GM21515 (cell line): Measurements from ENCODE around the gene POGK.
"Not testable (repeated sequence)": the region's sequence is repeated elsewhere in the genome, so short reads cannot be mapped to it uniquely, and the experiment has no call there.

Source experiments
- ATAC-seq: cut with Tn5 transposase; IDR thresholded peaks from one replicate; pipeline ENCODE4 v1.9.1; 2021; ENCODE audit not compliant: unreplicated experiment

The POGK gene, protein sequence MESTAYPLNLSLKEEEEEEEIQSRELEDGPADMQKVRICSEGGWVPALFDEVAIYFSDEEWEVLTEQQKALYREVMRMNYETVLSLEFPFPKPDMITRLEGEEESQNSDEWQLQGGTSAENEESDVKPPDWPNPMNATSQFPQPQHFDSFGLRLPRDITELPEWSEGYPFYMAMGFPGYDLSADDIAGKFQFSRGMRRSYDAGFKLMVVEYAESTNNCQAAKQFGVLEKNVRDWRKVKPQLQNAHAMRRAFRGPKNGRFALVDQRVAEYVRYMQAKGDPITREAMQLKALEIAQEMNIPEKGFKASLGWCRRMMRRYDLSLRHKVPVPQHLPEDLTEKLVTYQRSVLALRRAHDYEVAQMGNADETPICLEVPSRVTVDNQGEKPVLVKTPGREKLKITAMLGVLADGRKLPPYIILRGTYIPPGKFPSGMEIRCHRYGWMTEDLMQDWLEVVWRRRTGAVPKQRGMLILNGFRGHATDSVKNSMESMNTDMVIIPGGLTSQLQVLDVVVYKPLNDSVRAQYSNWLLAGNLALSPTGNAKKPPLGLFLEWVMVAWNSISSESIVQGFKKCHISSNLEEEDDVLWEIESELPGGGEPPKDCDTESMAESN

DNA sequence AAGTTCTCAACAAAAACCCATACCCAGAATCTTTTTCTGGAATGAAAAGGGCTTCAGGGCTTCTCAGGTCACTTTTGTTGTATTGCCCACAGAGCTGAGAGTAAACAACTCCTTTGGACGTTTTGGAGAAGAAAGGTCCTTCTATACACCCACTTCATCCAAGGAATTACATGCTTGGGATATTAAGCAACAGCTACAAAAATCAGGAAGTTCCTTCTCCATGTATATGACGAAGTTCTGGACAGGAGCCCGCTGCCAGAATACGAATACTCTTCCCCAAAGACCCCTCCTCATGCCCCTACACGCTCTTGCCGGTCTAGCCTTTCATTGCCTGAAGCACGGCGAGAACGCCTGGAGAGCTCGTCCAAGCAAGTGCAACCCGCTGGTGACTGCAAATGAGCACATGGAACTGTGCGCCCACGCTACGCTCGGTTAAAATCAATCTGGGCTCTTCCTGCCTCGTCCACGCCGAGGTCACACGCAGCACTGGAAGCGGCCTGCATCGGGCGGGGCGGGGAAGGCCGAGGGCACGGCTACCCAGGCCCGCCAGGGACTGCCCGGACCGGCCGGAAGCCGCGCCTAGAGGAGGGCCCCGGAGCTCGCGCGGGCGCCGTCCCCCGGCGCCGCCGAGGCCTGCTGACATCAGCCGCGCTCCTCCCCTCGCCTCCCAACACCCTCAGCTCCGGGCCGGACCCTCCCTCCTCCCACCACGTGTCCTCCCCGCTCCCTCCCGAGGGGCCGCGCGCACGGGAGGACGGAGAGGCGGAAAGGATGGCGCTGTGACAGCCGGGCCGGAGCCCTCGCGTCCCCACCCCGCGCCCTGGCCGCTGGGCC lies at the start of gene POGK:
TSS of gene POGK (plus strand) at position 710 of the 834 bp plus-strand sequence. CDS start 1,482 bp downstream, outside the sequence.
- peak; percentile 98 for ATAC-seq

DNA sequence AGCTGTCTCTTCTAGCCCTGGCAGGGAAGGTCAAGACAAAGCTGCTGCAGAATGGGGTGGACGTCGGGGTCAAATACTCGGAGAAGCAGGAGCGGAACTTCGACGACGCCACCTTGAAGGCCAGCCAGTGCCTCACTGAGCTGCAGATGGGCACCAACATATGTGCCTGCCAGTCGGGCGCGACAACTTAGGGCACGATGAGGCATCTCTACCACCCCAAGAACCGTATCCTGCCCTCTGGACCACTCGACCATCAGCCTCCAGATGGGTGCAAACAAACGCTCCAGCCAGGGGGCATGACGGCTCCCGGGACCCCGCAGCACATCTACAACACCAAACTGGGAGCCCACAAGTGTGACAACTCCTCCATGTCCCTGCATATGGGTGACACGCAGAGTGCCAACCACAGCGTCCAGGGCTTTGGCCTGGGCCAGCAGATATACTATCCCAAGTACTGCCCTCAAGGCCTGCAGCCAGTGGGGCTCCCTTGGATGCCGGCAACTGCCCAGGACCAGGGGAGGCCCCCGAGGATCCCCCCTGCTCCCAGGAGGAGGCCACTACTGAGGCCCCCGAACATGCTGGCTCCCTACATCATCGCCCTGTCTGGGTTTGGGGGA lies 42.5 kb upstream of the POGK start:
- no peak for ATAC-seq

DNA sequence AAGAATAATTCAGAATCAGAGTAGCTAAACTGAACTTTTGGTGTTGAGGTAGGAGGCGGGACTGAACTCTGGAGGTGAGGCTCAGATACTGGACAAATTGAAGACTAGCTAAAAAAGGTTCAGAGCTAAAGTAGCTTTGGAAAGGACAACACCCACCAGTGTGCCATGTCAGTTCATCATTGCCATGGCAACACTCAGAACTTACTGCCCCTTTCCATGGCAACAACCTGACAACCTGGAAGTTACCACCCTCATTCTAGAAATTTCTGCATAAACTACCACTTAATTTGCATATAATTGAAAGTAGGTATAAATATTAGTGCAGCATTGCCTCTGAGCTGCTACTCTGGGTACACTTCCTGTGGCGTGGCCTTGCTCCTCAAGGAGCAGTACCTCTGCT lies 30.3 kb upstream of the POGK start:
- no peak for ATAC-seq

DNA sequence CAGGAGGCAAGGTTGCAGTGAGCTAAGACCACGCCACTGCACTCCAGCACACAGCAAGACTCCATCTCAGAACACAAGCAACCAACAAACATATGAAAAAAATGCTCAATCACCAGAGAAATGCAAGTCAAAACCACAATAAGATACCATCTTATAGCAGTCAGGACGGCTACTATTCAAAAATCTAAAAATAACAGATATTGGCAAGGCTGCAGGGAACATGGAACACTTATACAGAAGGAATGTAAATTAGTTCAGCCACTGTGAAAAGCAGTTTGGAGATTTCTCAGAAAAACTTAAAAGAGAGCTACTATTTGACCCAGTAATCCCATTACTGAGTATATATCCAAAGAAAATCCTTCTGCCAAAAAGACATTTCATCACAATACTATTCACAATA lies 27.6 kb upstream of the POGK start:
- ATAC-seq, result no peak

DNA sequence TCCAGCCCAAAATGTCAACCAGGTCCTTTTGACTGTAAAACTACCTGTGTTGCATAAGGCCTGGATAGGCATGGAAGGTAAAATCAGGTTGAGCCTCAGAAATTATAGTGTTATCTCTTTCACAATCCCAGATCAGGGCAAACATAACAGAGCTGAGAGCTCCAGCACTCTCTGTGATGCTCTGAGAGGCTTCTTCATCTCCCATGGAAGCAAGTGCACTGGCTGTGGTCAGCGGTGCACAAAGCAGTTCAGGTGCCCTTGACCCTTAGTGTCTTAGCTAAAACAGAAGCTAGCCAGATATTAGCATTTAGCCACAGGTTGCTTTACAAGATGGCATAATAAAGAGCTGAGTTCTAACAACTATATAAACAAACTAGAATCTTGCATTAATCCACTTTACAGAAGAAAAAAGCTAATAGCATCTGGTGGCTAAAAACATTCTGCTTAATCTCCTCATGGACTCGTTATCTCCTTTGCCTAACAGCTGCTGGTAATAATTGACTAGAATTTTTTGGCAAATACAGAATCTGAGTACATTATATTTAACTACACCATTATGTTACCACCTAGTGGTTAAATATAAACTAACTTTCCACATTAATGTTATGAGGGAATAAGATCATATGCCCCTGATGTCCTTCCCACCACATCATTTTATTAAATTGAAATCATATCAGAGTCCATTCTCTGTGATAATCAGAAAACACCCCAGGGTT lies 25.6 kb upstream of the POGK start:
- no peak for ATAC-seq

DNA sequence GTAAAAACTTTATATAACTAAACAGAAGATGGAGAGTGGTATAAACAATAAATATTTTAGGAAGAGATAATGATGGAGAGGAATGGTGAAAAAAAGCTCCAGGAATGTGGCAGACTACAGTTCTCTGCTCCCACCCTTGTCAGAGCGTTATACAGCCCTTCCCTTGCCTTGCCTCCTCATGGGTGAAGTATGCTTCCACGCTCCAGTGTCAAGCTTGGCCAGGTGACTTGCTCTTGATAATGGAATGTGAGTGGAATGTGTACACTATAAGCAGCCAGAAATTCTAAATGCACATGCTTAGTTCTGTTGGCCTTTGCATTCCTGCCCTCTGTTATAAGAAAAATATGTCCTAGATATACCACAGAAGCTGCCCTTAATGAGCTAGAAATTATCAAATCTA lies 24.7 kb upstream of the POGK start:
- ATAC-seq, result no peak

DNA sequence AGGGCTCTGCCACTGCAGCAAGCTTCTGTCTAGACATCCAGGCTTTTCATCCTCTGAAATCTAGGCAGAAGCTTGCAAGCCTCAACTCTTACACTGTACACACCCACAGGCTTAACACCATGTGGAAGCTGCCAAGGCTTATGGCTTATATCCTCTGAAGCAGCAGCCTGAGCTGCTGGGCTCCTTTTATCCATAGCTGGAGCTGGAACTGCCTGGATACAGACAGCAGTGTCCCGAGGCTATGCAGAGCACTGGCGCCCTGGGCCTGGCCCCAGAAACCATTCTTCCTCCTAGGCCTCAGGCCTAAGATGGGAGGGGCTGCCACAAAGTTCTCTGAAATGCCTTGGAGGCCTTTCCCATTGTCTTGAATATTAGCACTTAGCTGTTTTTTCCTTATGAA lies 19.3 kb upstream of the POGK start:
- no peak for ATAC-seq

DNA sequence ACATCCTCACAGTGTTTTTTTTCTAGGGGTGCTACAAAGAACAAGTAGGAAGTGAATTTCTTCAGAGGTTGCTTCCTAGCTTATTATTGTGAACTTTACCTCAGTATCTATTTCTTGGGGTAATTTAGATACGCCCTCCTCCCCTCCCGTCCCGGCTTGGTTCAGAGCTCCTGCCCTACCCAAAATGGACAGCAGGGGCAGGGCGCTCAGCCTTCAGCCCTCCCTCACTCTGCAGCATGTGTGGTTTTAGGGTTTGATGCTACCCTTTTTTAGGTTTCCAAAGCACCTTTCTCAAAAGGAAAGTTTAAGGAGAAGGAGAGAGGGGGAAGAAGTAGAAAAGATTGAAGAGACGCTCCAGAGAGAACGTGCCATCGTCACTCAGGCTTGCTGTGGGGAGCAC lies 16.9 kb upstream of the POGK start:
- ATAC-seq, result no peak

DNA sequence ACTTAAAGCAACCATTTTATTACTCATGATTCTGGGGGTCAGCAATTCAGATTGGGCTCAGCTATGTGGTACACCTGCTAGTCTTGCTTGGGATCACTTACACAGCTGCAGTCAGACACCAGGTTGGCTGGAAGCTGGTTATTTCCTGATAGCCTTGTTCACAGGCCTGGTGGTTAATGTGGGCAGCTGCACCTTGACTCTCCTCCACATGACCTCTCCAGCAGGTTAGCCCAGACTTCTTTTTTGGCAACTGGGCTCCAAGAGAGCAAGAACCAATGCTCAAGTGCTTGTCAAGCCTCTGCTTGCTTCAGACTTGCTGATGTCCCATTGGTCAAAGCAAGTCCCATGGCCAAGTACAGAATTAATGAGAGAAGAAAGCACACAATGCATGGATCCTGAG lies 11.8 kb upstream of the POGK start:
- ATAC-seq, result no peak

DNA sequence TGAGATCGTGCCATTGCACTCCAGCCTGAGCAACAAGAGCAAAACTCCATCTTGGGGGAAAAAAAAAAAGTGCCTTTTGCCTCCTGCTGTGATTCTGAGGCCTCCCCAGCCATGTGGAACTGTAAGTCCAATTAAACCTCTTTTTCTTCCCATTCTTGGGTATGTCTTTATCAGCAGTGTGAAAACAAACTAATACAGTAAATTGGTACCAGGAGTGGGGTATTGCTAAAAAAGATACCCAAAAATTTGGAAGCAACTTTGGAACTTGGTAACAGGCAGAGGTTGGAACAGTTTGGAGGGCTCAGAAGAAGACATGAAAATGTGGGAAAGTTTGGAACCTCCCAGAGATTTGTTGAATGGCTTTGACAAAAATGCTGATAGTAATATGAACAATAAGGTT lies 9.5 kb upstream of the POGK start:
- not testable (repeated sequence) for ATAC-seq

DNA sequence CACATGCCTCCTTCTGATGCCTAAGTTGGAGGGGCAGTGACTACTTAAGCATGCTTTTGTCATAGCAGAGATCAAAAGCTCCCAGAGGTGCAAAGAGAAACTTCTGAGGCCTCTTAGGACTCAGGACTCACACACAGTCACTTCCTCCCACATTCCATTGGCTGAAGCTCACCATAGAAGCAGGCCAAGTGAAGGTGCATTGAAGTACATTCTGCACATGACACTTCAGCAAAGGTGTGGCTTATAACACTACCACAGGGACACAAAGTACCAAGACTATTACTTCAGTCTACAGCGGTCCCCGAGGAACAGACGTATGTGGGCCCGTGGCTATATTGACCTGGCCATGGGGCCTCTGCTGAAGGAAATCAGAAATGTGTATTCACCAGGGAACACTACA lies 2.5 kb upstream of the POGK start:
- ATAC-seq, result no peak

DNA sequence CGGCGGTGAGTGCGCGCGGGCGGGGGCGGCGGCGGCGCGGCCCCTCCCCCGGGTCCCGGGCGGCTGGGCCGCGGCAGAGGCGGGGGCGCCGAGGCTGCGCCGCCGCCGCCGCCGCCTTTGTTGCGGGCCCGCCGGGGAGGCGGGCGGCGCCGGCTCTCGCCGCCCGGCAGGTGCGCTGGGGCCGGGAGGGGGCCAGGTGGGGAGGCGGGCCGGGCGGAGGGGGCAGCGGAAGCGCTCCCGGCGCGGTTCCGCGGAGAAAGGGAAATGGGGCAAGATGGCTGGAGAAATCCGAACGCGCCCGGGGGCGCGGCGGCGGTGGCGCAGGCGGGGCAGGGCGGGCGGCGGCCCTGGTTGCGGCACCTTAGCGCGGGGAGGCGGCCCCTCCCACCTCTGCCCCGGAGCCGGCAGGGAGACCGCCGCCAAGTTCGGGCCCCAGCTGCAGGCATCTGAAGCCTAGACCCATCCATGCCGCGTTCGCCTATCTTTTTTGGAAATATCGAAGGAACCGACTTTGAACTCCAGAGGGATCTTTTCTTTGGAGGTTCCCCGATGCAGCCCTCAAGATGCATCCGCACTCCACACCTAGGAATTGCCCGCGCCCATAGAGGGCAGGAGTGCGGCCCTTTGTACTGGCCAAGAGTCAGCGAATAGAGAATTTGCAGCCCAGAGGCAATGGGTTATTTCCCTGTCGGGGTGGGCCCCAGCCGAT lies 479 bp downstream of the POGK start:
- peak; percentile 32 for ATAC-seq

DNA sequence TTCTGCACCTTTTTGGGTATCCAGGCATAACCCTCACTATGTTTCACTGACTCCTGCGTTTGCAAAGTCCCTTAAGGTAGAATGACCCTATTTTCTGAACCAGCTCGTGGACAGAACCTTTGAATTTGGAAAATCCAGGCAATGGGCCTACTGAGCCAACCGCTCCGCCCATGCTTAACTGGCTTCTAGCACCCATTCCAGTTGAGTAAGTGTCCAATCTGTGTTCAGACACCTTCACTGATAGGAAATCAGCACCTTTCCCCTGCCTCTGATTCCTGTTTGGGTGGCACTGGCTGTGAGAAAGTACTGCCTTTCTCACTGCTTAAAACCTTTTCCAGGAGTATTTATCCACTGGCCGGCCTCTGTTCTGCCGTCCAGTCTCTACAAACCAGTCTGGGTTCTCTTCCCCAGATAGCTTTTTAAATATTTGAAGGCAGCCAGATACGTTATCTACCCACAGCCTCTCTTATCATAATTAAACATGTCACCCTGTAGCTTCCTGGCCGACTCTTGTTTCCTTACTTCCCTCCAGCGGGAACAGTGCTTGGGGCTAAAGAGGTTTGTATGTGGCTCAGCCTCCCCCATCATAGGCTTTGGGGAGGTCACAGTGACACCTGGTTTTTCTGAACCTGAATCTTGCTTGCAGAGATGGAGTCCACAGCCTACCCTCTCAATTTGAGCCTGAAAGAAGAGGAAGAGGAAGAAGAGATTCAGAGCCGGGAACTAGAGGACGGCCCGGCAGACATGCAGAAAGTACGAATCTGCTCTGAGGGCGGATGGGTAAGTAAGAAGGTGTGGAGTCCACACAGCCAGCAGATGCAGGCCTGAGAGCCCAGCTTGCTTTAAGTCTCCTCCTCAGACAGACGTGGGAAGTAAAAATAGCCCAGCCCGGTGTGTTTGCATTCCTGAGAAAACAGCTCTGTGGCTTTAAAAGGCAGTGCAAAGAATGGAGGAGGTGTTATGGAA lies 1.3 kb downstream of the POGK start:
- no peak for ATAC-seq

DNA sequence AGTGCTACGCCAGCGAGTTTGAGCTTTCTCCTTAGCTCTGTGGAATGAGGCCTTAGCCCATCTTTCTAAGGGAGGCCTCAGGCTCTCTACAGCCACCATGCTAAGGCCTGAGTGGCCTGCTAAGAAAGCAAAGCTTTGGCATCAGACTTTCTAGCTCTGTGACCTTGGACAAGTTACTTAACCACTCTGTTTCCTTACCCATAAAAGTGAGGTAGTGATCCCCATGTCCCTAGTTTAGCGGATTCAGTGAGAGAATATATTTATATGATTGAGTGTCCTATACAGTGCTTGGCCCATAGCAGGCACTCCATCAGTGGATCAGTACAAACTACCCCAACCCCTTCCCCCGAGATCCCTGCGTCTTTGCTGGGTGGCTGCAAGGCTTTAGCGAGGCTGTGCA lies 4.0 kb downstream of the POGK start:
- no peak for ATAC-seq

DNA sequence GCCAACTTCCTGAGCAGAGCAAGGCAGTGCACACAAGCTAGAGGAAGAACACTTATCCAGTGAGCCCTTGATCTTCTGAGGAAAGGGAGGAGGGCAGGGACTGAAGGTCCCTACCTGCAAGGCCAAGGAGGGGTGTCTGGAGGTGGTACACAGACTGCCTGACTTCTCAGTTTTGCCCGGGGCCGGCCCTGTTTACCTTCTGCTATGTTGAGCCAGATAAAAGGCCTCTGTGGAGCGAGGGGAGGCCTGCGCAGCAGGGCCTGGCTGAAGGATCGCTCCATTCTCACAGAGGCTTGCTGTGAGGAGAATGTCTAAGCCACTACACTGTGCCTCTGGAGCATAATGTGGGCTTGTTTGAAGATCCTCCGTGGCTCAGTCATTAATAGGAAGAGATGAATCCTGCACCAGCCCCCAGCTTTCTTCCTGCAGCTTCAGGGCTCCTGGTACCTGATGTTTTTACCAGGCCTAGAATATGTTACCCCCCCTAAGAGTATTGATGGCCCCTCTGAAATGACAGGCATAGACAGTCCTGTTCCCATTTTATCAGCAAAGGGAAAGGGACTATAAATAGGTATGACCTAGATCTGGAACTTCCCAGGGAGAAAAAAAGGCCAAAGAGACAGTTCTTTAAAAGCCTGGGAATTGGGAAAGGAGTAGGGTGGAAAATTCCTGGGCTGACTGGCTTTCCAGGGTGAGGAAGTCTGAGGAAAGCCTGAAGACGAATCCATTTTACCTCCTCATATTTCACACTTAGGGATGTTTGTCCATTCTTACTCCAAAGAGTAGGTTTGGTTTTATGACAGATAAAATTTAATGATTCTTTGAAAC lies 4.7 kb downstream of the POGK start:
- no peak for ATAC-seq

DNA sequence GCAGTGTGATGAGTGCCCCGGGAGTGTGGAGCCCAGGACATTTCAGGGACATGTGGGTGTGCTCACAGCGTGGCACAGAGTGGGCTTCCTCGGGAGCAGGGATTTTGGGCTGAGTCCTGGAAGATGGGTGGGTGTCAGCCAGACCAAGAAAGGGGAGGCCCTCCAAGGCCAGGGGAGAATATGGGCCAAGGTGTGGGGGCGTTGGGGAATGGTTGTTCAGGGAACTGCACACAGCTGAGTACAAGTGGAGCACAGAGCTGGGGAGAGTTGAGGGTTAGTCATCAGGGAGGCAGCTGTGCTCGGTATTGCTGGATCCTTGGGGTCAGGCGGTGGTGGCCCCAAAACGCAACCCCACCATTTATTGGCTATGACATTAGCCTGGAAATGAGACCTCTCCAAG lies 5.5 kb downstream of the POGK start:
- ATAC-seq, result no peak

DNA sequence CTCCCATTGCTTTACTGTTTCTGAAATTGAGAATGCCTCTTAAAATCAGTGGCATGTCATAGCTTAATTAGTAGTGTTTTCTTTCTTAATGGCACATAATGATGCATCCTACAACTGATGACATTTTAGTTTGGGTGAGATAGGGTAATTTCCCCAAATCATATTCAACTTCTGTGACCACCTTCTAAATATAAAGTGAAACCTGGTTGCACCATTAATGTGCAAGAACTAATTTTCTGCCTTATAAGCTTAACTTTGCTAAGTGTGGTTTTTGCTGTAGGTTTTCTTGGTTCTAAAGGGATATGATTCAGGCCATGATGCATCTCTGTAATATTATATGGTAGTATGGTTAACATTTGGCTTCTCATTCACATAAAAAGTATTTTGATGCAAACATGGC lies 8.9 kb downstream of the POGK start:
- no peak for ATAC-seq

DNA sequence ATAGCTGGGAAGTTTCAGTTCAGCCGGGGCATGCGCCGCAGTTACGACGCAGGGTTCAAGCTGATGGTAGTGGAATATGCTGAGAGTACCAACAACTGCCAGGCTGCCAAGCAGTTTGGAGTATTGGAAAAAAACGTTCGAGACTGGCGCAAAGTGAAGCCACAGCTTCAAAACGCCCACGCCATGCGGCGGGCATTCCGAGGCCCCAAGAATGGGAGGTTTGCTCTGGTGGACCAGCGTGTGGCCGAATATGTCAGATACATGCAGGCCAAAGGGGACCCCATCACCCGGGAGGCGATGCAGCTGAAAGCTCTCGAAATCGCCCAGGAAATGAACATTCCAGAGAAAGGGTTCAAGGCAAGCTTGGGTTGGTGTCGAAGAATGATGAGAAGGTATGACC lies 9.9 kb downstream of the POGK start:
- ATAC-seq, result no peak
